Activated CD4-positive, alpha-beta T cell treated with anti-CD3 and anti-CD28 coated beads for 1 hour (primary cell): ENCODE results near the gene GOLGA8B.
"Not testable (repeated sequence)": the region's sequence is repeated elsewhere in the genome, so short reads cannot be mapped to it uniquely, and the experiment has no call there.

Experiments used
- DNase-seq: peaks from one replicate; pipeline ENCODE4 v3.0.0-alpha.2; 2020

GOLGA8B gene

DNA sequence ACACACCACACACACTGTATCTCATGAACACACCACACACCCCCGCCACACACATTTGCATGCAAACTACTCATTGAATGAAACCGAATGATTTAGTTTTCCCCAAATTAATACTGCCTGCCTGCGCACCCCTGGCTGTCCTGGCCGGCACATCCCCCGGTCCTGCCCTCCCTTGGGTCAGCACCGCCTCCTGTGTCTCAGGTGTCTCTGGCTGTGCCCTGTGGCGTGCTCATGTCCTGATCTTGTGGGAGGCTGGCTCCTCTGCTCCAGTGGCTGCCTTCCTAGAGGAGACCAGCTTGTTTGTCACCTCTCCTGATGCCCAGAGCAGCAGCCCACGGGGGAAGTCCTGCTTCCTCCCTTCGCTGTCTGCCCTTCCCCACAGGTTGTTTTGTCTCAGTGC lies 28.7 kb downstream of the GOLGA8B start:
- DNase-seq, result not testable (repeated sequence)

DNA sequence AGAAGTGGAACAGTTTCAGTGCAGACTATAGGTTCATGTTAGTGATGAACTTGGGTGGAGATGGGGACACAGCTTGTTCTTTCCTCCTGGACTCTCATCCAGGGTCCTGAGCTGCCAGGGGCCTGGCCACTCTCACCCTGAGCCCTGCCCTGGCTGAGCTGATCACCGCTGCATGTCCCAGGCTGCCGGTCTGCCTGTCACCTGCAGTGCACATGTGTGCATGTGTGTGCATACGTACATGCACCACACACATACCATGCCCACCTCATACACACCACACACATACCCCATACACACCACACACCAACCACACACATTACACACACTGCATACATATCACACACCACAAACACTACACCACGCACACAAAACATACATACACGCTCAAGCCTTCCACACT lies 29.3 kb downstream of the GOLGA8B start:
- DNase-seq, result not testable (repeated sequence)

DNA sequence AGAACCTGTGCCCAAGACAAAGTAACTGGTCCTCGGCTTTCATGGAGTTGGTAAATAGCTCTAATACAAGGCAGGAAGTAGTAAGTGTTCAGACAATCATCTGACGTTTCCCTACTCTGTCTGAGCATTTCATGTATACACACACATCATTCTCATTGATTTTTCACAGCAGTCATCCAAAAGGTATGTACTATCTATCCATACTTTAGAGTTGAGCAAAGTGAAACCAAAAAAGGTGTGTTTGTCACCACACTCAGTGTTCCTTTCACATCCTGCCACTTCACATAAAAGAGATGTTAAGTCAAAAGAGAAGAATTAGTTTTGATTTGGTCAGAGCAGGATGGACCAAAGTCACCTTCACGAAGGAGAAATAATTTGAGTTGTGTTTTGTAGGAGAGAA lies 33.3 kb downstream of the GOLGA8B start:
- DNase-seq, result not testable (repeated sequence)

GRCh38 chr15:34549381-34549809 lies 34.1 kb downstream of the GOLGA8B start:
- not testable (repeated sequence) for DNase-seq

DNA sequence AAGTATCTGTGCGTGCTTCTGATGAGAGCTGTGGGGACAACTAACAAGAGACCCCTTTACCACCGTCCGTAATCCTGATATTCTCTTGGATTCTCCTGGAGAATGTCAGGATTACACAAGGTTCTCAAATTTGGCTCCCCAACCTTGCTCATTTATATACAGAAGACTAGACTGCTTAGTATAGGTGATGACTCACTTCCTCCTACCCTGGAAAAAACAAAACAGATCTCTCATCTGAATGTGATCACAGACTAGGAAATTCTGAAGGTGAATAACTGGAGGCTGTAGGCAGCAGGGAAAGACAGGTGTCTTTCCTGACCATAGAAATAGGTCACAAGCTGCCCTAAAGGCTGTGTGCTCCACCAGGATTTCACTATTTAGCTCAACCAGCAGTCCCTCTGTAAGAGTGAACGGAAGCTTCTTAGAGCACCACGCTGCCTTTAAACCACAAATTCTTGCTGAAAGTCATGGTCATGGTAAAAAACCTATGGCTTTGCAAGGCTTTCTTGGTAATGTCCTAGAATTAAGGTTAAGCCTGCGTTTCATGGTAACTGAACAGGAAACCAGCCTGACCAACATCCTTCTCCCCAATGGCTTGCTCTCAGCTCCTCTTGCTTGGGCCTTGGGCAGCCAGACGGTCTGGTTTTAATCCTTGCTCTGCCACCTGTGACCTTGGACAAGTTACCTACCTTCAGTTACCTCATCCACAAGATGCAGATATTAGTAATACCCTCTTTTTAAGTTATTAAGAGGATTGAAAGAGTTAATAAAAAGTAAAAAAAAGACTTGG lies 39.4 kb downstream of the GOLGA8B start:
- not testable (repeated sequence) for DNase-seq

GRCh38 chr15:34535857-34536256 lies 47.6 kb downstream of the GOLGA8B start:
- not testable (repeated sequence) for DNase-seq
